ENCODE data around the gene HMBS. TPM values are rescaled to one million over a fixed set of nuclear protein-coding genes. Genes with fewer than 3 reads are reported as not detected.

The HMBS gene
- 4.7 and 6.7 TPM in 2 replicates for total RNA-seq

DNA sequence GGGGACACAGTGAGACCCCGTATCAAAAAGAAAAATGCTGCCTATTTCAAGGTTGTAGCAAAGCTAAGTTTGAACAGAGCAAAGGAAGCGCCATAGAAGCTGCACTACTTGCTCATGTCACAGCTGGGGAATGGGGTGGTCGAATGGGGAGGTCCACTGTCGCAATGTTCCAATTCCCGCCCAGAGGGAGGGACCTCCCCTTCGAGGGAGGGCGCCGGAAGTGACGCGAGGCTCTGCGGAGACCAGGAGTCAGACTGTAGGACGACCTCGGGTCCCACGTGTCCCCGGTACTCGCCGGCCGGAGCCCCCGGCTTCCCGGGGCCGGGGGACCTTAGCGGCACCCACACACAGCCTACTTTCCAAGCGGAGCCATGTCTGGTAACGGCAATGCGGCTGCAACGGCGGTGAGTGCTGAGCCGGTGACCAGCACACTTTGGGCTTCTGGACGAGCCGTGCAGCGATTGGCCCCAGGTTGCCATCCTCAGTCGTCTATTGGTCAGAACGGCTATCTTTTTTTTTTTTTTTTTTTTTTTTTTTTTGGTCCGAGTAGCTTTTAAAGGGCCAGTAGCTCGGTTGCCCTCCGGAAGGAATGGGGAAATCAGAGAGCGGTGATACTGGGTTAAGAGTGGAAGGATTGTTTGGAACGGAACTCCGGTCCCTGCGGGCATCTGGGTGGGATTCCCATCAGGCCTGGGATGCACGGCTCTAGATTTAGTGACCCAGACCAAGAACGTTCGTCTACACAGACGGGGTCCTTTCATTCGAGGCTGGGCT, at the start of gene HMBS:
TSS of gene HMBS (plus strand) at position 219 of the 774 bp plus-strand sequence. CDS start at position 372, 153 bp downstream.

DNA sequence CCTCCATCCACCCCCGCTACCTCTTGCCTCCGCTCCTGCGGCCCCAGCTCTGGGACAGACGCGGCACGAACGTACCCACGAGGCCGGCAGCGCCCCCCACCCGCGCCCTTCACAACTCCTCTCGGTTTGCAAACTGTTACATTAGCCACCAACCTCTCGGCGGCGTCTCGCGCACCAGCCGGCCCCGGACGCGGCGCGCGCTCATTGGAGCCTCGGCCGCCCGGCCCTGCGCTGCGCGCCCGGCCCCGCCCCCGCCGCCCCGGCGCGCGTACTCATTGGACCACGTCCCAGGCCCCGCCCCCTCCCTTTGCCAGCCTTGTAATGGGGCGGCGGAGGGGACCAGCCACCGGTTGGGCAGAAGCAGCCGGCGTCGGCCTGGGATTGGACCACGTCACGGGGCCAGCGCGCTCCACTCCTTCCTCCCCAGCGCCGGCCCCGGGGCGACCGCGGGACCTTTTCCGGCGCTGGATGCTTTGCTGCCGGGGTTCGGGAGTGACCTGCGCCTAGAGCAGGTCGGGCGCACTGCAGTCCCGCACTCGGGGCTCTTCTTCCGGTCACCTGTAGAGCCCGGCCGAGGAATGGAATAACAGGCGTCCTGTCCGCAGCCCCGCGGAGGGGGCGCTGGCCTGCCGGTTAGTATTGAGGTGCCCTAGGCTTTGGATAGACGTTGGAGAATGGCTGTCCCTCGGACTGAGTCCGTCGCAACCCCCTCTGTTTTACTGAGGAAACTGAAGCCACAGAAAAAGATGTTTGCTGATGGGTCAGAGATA, 27.5 kb upstream of the HMBS start, which contains the start of gene HYOU1:
TSS of gene HYOU1 (minus strand) at position 206 of the 770 bp plus-strand sequence. CDS start 1,045 bp downstream, outside the sequence.

DNA sequence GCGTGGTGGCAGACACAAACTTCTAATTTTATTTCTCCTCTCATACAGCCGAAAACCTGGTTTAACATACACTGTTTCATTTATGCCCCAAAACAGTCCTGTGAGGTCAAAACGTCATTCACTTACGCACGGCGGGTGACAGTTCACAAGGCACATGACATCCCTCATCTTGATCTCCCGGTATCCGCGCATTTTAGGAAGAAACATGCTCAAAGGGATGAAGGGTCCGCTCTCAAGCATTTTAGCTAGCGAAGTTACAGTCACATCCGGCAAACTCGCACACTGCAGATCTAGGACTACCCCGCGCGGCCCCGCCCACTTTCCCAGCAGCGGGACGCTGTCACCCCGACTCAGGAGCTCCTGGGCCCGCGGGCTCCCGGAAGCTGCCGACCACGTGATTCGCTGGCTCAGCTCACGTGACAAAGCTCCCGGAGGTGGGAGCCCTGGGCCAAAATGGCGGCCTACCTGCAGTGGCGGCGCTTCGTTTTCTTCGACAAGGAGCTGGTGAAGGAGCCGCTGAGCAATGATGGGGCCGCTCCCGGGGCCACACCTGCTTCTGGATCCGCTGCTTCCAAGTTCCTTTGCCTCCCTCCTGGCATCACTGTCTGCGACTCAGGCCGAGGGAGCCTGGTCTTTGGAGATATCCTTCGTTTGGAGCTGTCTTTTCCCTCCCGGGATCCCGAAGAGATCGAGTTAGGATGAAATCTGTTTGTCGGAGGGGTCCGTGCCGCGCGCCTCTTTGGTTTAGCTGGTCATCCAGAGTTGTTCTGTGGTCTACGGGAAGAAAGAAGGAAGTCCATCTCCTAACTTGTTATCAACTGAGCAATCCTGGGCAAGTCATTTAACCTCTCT, 17.1 kb upstream of the HMBS start, which contains the start of gene VPS11:
TSS of gene VPS11 (plus strand) at position 448 of the 852 bp plus-strand sequence. CDS start at position 454, 6 bp downstream.

DNA sequence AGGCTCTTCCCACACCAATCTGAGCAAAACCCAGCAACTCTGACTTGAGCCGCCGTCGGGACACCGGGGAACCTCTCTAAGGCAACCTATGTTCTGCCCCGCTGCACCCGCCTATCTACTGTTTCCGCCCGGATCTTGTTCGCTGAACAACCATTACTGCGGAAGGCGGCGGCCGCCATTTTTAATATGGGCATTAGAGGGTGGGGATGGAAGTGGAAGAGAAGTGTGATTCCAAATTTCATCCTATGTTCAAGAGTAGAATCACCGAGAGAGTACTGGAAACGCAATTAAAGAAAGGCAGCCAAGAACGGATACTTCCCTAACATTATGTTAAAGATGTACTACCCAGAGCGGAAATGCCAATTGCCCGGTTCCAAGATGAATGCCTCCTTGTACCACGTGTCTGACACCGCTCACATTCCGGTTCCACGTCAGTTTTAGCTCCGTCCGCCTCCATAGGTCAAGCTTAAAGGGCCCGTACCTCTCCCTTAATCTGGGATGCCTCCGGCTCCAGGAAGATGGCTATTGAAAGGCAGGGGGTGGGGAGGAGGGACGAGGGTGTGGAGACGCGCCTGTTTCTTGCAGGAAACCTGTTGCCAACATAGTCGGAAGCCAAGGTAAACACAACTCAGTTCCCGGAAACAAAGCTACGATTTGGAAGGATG, 17.2 kb downstream of the HMBS start, which contains the start of gene DPAGT1:
TSS of gene DPAGT1 (minus strand) at position 95 of the 665 bp plus-strand sequence. CDS start 198 bp downstream, outside the sequence.

DNA sequence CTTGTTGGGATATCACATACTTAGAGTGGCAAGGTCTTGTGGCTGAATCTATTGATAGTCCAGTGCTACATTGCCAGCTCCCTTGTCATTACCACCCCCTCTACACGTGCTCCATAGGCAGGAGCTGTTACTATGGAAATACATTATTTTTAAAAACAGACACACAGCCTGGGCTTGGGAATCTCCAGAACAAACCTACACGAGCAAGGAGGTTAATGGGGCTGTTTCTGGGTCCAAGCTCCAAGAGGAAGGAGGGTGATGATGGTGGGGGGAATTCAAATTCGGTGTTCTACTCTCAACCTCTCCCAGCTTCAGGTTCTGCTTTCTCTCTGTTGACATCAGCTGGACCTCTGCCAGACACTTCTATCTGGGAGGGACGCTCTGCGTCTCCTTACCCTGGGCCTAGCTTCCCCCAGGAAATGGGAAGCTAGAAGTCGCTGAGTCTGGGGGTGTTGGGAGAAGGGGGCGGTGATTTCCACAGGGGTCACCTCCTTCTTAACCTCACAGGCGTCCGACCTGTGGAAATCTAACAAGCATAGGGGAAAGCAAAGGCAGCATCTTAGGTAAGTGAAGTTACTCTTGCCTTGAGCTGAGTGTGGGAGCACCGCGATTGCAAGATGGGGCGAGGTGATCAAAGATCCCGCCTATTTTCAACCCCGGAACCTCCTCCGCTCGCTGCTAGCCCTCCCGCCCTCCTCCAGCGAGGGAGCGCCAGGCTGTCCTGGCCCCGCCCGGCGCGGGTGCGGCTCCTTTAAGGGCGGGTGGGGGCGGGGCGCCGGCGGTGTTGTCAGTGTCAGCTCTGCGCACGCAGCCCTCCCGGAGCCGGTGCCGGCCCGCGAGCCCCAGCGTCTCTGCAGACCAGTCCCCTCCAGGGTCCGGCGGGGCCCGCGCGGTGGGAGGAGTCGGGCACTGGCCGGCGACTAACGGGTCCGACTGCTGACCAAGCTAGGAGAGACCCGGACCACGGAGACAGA, 22.2 kb downstream of the HMBS start, which contains the start of gene C2CD2L:
TSS of gene C2CD2L (plus strand) at position 781 of the 974 bp plus-strand sequence. CDS start 398 bp downstream, outside the sequence.

DNA sequence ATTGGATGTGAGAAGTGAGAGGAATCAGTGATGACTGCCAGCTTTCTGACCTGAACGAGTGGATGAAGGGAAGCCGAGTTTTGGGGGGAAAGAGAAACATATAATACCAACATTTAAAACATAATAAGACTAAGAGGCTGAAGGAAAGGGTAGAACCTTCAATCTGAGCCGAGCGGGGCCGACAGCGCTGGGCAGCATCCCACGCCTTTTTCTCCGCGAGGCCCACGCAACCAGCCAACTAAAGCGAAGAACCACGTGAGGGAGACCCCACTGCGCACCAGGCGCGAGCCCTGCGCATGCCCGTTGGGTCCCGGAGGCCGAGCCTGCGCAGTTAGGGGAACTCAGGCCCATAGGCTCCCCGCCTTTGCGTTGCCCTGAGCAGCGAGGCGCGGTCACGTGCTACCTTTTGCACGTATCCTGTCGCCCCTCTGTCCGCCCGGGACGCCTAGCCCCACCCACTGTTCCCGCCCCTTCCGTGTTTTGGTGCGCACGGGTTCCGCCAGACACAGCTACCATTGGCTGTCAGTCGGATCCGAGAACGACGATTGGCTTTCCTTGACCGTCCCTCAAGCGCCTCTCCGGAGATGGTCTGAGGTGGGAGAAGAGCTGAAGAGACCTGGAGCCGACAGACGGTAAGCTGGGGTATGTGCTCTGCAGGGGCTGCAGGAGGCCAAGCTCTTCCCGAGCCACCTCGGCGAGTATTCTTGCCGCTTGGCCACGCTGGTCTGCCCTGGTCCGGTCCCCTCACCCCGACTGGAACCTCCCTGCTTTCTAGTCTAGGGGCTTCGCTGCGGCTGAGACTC, 36.5 kb downstream of the HMBS start, which contains the start of gene HINFP:
TSS of gene HINFP (plus strand) at position 573 of the 803 bp plus-strand sequence. CDS start 5,365 bp downstream, outside the sequence.

Other genes starting within 250 kb of the HMBS start
- gene CXCR5, start 201.0 kb upstream of the HMBS start, total RNA-seq: not detected in 2 replicates
- 20.8 and 29.3 TPM in 2 replicates for gene BCL9L, start 159.0 kb upstream of the HMBS start, total RNA-seq
- gene UPK2, start 128.6 kb upstream of the HMBS start, total RNA-seq: not detected in 2 replicates
- not detected in 2 replicates for gene FOXR1, start 113.1 kb upstream of the HMBS start, total RNA-seq
- gene CENATAC, start 86.7 kb upstream of the HMBS start, total RNA-seq: 20.6 and 21.8 TPM in 2 replicates
- gene RPS25, start 66.5 kb upstream of the HMBS start, total RNA-seq: 746 and 870 TPM in 2 replicates
- gene TRAPPC4, start 66.1 kb upstream of the HMBS start, total RNA-seq: 112 and 118 TPM in 2 replicates
- gene SLC37A4, start 54.0 kb upstream of the HMBS start, total RNA-seq: 6.0 and 7.3 TPM in 2 replicates
- 126 and 138 TPM in 2 replicates for gene HYOU1, start 27.7 kb upstream of the HMBS start, total RNA-seq
- gene VPS11, start 17.1 kb upstream of the HMBS start, total RNA-seq: 30.7 and 31.9 TPM in 2 replicates
- 9.5 and 14.4 TPM in 2 replicates for gene DPAGT1, start 17.0 kb downstream of the HMBS start, total RNA-seq
- gene C2CD2L, start 22.5 kb downstream of the HMBS start, total RNA-seq: 1.7 and 1.8 TPM in 2 replicates
- gene HINFP, start 36.7 kb downstream of the HMBS start, total RNA-seq: 12.7 and 14.3 TPM in 2 replicates
- gene ABCG4, start 64.2 kb downstream of the HMBS start, total RNA-seq: 0.14 and 0.18 TPM in 2 replicates
- gene NLRX1, start 83.8 kb downstream of the HMBS start, total RNA-seq: 14.4 and 17.7 TPM in 2 replicates
- gene NHERF4, start 100.6 kb downstream of the HMBS start, total RNA-seq: 0.14 and 0.18 TPM in 2 replicates
- 4.7 TPM in 2 replicates for gene CBL, start 121.5 kb downstream of the HMBS start, total RNA-seq
- 11.2 and 15.5 TPM in 2 replicates for gene MCAM, start 232.2 kb downstream of the HMBS start, total RNA-seq
- 2.8 and 4.3 TPM in 2 replicates for gene RNF26, start 249.6 kb downstream of the HMBS start, total RNA-seq

Data from smooth muscle cell of bladder (primary cell).